SW 1271 (cell line): ENCODE data around the gene CHPF.

Source experiments
- DNase-seq, 2 experiments: peaks; one replicate each; lab custom pipeline; 2025; lab: John Stamatoyannopoulos, UW

Gene CHPF

GRCh38 chr2:219513787-219514186 is 29.8 kb downstream of the CHPF start:
- no peak for DNase-seq

- no peak for DNase-seq
Measured at GRCh38 chr2:219512524-219513216, 30.9 kb downstream of the CHPF start.

GRCh38 chr2:219511547-219512325 is 31.9 kb downstream of the CHPF start:
- no peak for DNase-seq

- DNase-seq, result no peak
Measured at GRCh38 chr2:219510512-219511135, 33.0 kb downstream of the CHPF start.

- peak in 1 of 2 experiments; percentile 41 for DNase-seq
Measured at GRCh38 chr2:219509780-219510511, 33.7 kb downstream of the CHPF start.

GRCh38 chr2:219508971-219509779 is 34.4 kb downstream of the CHPF start:
- no peak for DNase-seq

GRCh38 chr2:219508444-219508734 is 35.2 kb downstream of the CHPF start:
- no peak for DNase-seq

GRCh38 chr2:219507581-219508443 is 35.8 kb downstream of the CHPF start:
- no peak for DNase-seq

- no peak for DNase-seq
Measured at GRCh38 chr2:219506802-219507526, 36.6 kb downstream of the CHPF start.

- DNase-seq, result no peak
Measured at GRCh38 chr2:219506153-219506801, 37.3 kb downstream of the CHPF start.

- DNase-seq, result no peak
Measured at GRCh38 chr2:219505585-219505984, 38.0 kb downstream of the CHPF start.

- DNase-seq, result no peak
Measured at GRCh38 chr2:219502618-219503017, 41.0 kb downstream of the CHPF start.

- no peak for DNase-seq
Measured at GRCh38 chr2:219501849-219502248, 41.8 kb downstream of the CHPF start.

GRCh38 chr2:219500135-219500534 is 43.5 kb downstream of the CHPF start:
- no peak for DNase-seq

- DNase-seq, result no peak
Measured at GRCh38 chr2:219499555-219499954, 44.1 kb downstream of the CHPF start.

- no peak for DNase-seq
Measured at GRCh38 chr2:219499058-219499307, 44.6 kb downstream of the CHPF start.

- DNase-seq, result peak; percentile 96 to 97
Measured at GRCh38 chr2:219498280-219499057, 45.1 kb downstream of the CHPF start, which contains the start of gene GMPPA. GMPPA (plus strand) TSS chr2:219498891; CDS start chr2:219499976, 1,085 bp downstream.

- peak; percentile 55 to 87 for DNase-seq
Measured at GRCh38 chr2:219497495-219498279, 45.9 kb downstream of the CHPF start.
